Measurements from ENCODE around the gene AHI1.
"Not testable (repeated sequence)": the region's sequence is repeated elsewhere in the genome, so short reads cannot be mapped to it uniquely, and the experiment has no call there.

The AHI1 gene

GRCh38 chr6:135261872-135262725 lies 235.4 kb downstream of the AHI1 start:
- DNase-seq (ENCODE audit: low read depth in 2 of 2) = no peak

- no peak for DNase-seq (ENCODE audit: low read depth in 2 of 2)
These were observed 236.9 kb downstream of the AHI1 start for GRCh38 chr6:135260612-135261011.

- no peak for DNase-seq (ENCODE audit: low read depth in 2 of 2)
These were observed 238.6 kb downstream of the AHI1 start for GRCh38 chr6:135258970-135259369.

GRCh38 chr6:135257631-135258405 lies 239.7 kb downstream of the AHI1 start:
- DNase-seq (ENCODE audit: low read depth in 2 of 2) = no peak

- DNase-seq (ENCODE audit: low read depth in 2 of 2) = no peak
These were observed 240.7 kb downstream of the AHI1 start for GRCh38 chr6:135256866-135257265.

GRCh38 chr6:135254471-135254870 lies 243.1 kb downstream of the AHI1 start:
- no peak for DNase-seq (ENCODE audit: low read depth in 2 of 2)

- DNase-seq (ENCODE audit: low read depth in 2 of 2) = no peak
These were observed 245.8 kb downstream of the AHI1 start for GRCh38 chr6:135251498-135252441.

GRCh38 chr6:135250751-135251497 lies 246.6 kb downstream of the AHI1 start:
- no peak for DNase-seq (ENCODE audit: low read depth in 2 of 2)

- no peak for DNase-seq (ENCODE audit: low read depth in 2 of 2)
These were observed 247.3 kb downstream of the AHI1 start for GRCh38 chr6:135250234-135250633.

- not testable (repeated sequence) for DNase-seq (ENCODE audit: low read depth in 2 of 2)
These were observed 251.0 kb downstream of the AHI1 start for GRCh38 chr6:135246412-135247012.

- DNase-seq (ENCODE audit: low read depth in 2 of 2) = no peak
These were observed 252.7 kb downstream of the AHI1 start for GRCh38 chr6:135244805-135245204.

- DNase-seq (ENCODE audit: low read depth in 2 of 2) = no peak
These were observed 253.4 kb downstream of the AHI1 start for GRCh38 chr6:135243871-135244796.

- no peak for DNase-seq (ENCODE audit: low read depth in 2 of 2)
These were observed 256.8 kb downstream of the AHI1 start for GRCh38 chr6:135240711-135241110.

GRCh38 chr6:135236732-135237131 lies 260.8 kb downstream of the AHI1 start:
- DNase-seq (ENCODE audit: low read depth in 2 of 2) = no peak

- no peak for DNase-seq (ENCODE audit: low read depth in 2 of 2)
These were observed 261.2 kb downstream of the AHI1 start for GRCh38 chr6:135236319-135236718.

GRCh38 chr6:135235716-135236115 lies 261.8 kb downstream of the AHI1 start:
- no peak for DNase-seq (ENCODE audit: low read depth in 2 of 2)

- DNase-seq (ENCODE audit: low read depth in 2 of 2) = no peak
These were observed 263.1 kb downstream of the AHI1 start for GRCh38 chr6:135234492-135234780.

GRCh38 chr6:135233686-135234491 lies 263.7 kb downstream of the AHI1 start:
- no peak for DNase-seq (ENCODE audit: low read depth in 2 of 2)

All from stimulated activated CD4-positive, alpha-beta T cell treated with anti-CD3 and anti-CD28 coated beads, Interleukin-1b, Interleukin-23, amount 100 ng/mL, for 1 hour (primary cell).